Activated CD4-positive, CD25-positive, alpha-beta regulatory T cell (primary cell): Measurements from ENCODE around the gene GP1BB.
"Not testable (repeated sequence)": the region's sequence is repeated elsewhere in the genome, so short reads cannot be mapped to it uniquely, and the experiment has no call there.

ENCODE experiments used
- DNase-seq, 4 experiments: peaks; one replicate each; lab custom pipeline; 2025; lab: John Stamatoyannopoulos, UW

The GP1BB gene

GRCh38 chr22:19723232-19723982, at the start of gene GP1BB:
TSS of gene GP1BB (plus strand) at chr22:19723539. CDS start at chr22:19723570, 31 bp downstream.
- DNase-seq = no peak

GRCh38 chr22:19673660-19674059, 49.7 kb upstream of the GP1BB start:
- DNase-seq = no peak

- no peak for DNase-seq
These were observed 49.0 kb upstream of the GP1BB start for GRCh38 chr22:19674129-19674928.

- no peak for DNase-seq
These were observed 48.4 kb upstream of the GP1BB start for GRCh38 chr22:19674929-19675253.

- no peak for DNase-seq
These were observed 47.9 kb upstream of the GP1BB start for GRCh38 chr22:19675428-19675827.

- not testable (repeated sequence) for DNase-seq
These were observed 46.9 kb upstream of the GP1BB start for GRCh38 chr22:19676437-19676836.

GRCh38 chr22:19678949-19679521, 44.3 kb upstream of the GP1BB start:
- no peak for DNase-seq

- DNase-seq = peak in 3 of 4 experiments; percentile 19 to 43 (median 29)
These were observed 43.7 kb upstream of the GP1BB start for GRCh38 chr22:19679522-19680101.

GRCh38 chr22:19680287-19680881, 43.0 kb upstream of the GP1BB start:
- no peak for DNase-seq

GRCh38 chr22:19680911-19681862, 42.2 kb upstream of the GP1BB start:
- no peak for DNase-seq

- no peak for DNase-seq
These were observed 41.5 kb upstream of the GP1BB start for GRCh38 chr22:19681863-19682245.

GRCh38 chr22:19686946-19687345, 36.4 kb upstream of the GP1BB start:
- no peak for DNase-seq

GRCh38 chr22:19687561-19688300, 35.6 kb upstream of the GP1BB start:
- DNase-seq = no peak

- no peak for DNase-seq
These were observed 34.7 kb upstream of the GP1BB start for GRCh38 chr22:19688301-19689290.

GRCh38 chr22:19689408-19689807, 33.9 kb upstream of the GP1BB start:
- DNase-seq = no peak

- no peak for DNase-seq
These were observed 32.2 kb upstream of the GP1BB start for GRCh38 chr22:19691007-19691720.

GRCh38 chr22:19691721-19692341, 31.5 kb upstream of the GP1BB start:
- DNase-seq = no peak

- DNase-seq = no peak
These were observed 29.8 kb upstream of the GP1BB start for GRCh38 chr22:19693581-19693980.
